ENCODE results near the gene NHS. TPM values are rescaled to one million over a fixed set of nuclear protein-coding genes. Genes with fewer than 3 reads are reported as not detected.

Gene NHS
- total RNA-seq, 4 donors from 2014 or later, result 0.20 to 0.39 (median 0.30) TPM

DNA sequence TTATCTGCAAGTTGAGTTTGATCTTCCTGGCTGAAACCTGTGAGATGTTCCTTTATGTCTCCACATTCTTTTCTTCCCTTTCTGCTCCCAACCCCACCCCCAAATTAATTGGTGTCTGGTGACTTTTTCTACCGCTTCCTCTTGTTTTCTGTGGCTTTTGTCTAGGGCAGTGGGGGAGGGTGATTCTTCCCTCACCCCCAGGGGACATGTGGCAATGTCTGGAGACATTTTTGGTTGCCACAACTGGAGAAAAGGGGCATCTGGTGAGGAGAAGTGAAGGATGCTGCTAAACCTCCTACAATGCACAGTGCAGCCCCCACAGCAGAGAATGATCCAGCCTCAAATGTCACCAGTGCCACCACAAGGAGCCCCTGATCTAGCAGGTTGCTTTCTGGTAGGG, 152.9 kb downstream of the NHS start:
- H3K4me1 ChIP-seq, result no peaks in the 10 kb centered on the region
- no peaks in the 10 kb centered on the region for H3K27me3 ChIP-seq
- no peaks in the 10 kb centered on the region for H3K36me3 ChIP-seq
- TF ChIP-seq, protein P1, sequence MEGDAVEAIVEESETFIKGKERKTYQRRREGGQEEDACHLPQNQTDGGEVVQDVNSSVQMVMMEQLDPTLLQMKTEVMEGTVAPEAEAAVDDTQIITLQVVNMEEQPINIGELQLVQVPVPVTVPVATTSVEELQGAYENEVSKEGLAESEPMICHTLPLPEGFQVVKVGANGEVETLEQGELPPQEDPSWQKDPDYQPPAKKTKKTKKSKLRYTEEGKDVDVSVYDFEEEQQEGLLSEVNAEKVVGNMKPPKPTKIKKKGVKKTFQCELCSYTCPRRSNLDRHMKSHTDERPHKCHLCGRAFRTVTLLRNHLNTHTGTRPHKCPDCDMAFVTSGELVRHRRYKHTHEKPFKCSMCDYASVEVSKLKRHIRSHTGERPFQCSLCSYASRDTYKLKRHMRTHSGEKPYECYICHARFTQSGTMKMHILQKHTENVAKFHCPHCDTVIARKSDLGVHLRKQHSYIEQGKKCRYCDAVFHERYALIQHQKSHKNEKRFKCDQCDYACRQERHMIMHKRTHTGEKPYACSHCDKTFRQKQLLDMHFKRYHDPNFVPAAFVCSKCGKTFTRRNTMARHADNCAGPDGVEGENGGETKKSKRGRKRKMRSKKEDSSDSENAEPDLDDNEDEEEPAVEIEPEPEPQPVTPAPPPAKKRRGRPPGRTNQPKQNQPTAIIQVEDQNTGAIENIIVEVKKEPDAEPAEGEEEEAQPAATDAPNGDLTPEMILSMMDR (IDR thresholded peaks at IDR 0.05 in 4 of 5, conservative IDR thresholded peaks at IDR 0.05 in 1 of 5), result no peak
- no peak for TF ChIP-seq POLR2A (IDR thresholded peaks at IDR 0.05)
- DNase-seq (no peak), ATAC-seq (no peak)
- H3K4me3 ChIP-seq, result no peak overlapping the region
- no peak overlapping the region for H3K27ac ChIP-seq
- no peaks in the 10 kb centered on the region for H3K9me3 ChIP-seq
- intact Hi-C loops (cut with DNase I; ENCODE audit: low total_unique reads) (no loop called here), in situ Hi-C loops (cut with MboI; ENCODE audit: low sequenced_read_pairs in 4 of 4) (loop anchor here in 2 of 4 donors (25.0 kb wide), 1 partner anchor 159 kb away; no protein-coding TSS in a partner anchor)

GRCh38 chrX:17529151-17529745, 154.2 kb downstream of the NHS start:
- Histone ChIP-seq H3K4me1 (no peaks in the 10 kb centered on the region), H3K27me3 (no peaks in the 10 kb centered on the region), H3K27ac (no peak overlapping the region), H3K36me3 (no peaks in the 10 kb centered on the region), H3K9me3 (no peaks in the 10 kb centered on the region), H3K4me3 (no peak overlapping the region)
- ATAC-seq (no peak), DNase-seq (no peak)
- intact Hi-C loops (cut with DNase I; ENCODE audit: low total_unique reads) (no loop called here), in situ Hi-C loops (cut with MboI; ENCODE audit: low sequenced_read_pairs in 4 of 4) (loop anchor here in 2 of 4 donors (25.0 kb wide), 1 partner anchor 158 kb away; no protein-coding TSS in a partner anchor)
- TF ChIP-seq, protein P1 (IDR thresholded peaks at IDR 0.05 in 4 of 5, conservative IDR thresholded peaks at IDR 0.05 in 1 of 5), result no peak
- no peak for TF ChIP-seq POLR2A (IDR thresholded peaks at IDR 0.05)

DNA sequence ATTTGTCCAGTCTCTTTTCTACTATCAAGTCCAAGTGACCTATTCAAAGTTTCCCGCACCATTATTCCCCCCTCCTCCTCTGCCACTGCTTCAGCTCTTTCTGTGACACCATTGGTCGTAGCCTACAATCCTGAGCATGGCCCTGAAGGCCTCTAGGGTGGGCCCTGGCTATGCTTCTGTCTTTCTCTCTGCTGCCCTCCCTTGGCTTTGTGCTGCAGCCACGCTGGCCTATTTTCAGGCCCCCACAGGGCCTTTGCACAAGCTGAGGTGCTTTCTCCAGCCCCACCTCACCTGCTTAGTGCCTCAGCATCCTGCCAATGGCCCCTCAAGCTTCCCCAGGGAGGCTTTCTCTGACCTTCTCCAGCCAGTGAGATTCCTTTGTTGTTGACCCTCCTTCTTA, 156.5 kb downstream of the NHS start:
- no peak overlapping the region for H3K27ac ChIP-seq
- no peaks in the 10 kb centered on the region for H3K27me3 ChIP-seq
- intact Hi-C loops (cut with DNase I; ENCODE audit: low total_unique reads), result loop anchor here (10.0 kb wide), 1 partner anchor 163 kb away; no protein-coding TSS in a partner anchor
- ATAC-seq, result no peak
- H3K9me3 ChIP-seq, result no peaks in the 10 kb centered on the region
- H3K4me3 ChIP-seq, result no peak overlapping the region
- no peak for TF ChIP-seq POLR2A (IDR thresholded peaks at IDR 0.05)
- no peak for DNase-seq
- no peaks in the 10 kb centered on the region for H3K36me3 ChIP-seq
- H3K4me1 ChIP-seq, result no peaks in the 10 kb centered on the region
- in situ Hi-C loops (cut with MboI; ENCODE audit: low sequenced_read_pairs in 4 of 4), result loop anchor here in 2 of 4 donors (25.0 kb wide), 1 partner anchor 156 kb away; no protein-coding TSS in a partner anchor

GRCh38 chrX:17535229-17535628, 160.2 kb downstream of the NHS start:
- no peak for TF ChIP-seq POLR2A (IDR thresholded peaks at IDR 0.05)
- TF ChIP-seq, protein P1 (IDR thresholded peaks at IDR 0.05 in 4 of 5, conservative IDR thresholded peaks at IDR 0.05 in 1 of 5), result peak in 3 of 5 experiments; percentile 7 to 48 (median 33)
- Histone ChIP-seq H3K4me3 (no peak overlapping the region), H3K4me1 (no peaks in the 10 kb centered on the region), H3K36me3 (no peaks in the 10 kb centered on the region), H3K9me3 (no peaks in the 10 kb centered on the region), H3K27ac (no peak overlapping the region), H3K27me3 (no peaks in the 10 kb centered on the region)
- ATAC-seq (no peak), DNase-seq (peak in 1 of 2 donors; percentile 11)
- intact Hi-C loops (cut with DNase I; ENCODE audit: low total_unique reads) (loop anchor here (1.0 to 10.0 kb wide), 2 partner anchors 56 to 160 kb away; no protein-coding TSS in a partner anchor), in situ Hi-C loops (cut with MboI; ENCODE audit: low sequenced_read_pairs in 4 of 4) (loop anchor here in 2 of 4 donors (25.0 kb wide), 1 partner anchor 152 kb away; no protein-coding TSS in a partner anchor)

DNA sequence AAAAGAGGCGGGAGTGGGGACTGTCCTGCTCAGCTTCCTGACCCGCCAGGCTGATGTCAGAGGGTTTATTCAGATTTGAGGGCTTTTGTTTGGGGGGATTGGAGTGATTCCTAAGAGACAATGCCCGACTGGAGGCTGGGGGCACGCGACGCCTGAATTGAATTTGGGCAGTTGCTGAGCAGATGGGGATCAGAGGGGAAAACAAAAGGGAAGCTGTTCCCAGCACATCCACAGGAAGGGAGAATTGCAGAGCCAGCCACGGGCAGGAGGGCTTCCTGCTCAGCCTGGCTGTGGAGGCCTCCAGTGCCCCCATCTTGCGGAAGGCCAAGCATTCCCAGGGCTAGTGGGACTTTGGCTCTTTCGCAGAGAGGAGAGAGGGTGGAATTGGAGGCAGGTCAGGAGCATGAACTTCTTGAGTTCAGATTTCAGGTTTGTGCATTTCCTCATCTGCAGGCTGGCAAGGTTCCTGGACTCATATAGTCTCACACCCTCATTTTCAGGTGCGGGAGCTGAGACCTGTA, 162.8 kb downstream of the NHS start:
- Histone ChIP-seq H3K27me3 (no peaks in the 10 kb centered on the region), H3K4me1 (no peaks in the 10 kb centered on the region), H3K9me3 (no peaks in the 10 kb centered on the region), H3K4me3 (no peak overlapping the region), H3K27ac (no peak overlapping the region), H3K36me3 (no peaks in the 10 kb centered on the region)
- intact Hi-C loops (cut with DNase I; ENCODE audit: low total_unique reads), result loop anchor here (10.0 kb wide), 1 partner anchor 157 kb away; no protein-coding TSS in a partner anchor
- ATAC-seq (no peak), DNase-seq (no peak)
- no peak for TF ChIP-seq POLR2A (IDR thresholded peaks at IDR 0.05)
- TF ChIP-seq, protein P1 (IDR thresholded peaks at IDR 0.05 in 4 of 5, conservative IDR thresholded peaks at IDR 0.05 in 1 of 5), result no peak
- in situ Hi-C loops (cut with MboI; ENCODE audit: low sequenced_read_pairs in 4 of 4), result loop anchor here in 2 of 4 donors (25.0 kb wide), 1 partner anchor 150 kb away; no protein-coding TSS in a partner anchor
